Measurements from ENCODE around the gene SAE1. TPM values are rescaled to one million over a fixed set of nuclear protein-coding genes. Genes with fewer than 3 reads are reported as not detected.
A peak's percentile ranks its signal among the peaks of the same experiment; 100 is the strongest.

SAE1 gene
- total RNA-seq, 1 experiment from 2014 or later = 234 TPM

DNA sequence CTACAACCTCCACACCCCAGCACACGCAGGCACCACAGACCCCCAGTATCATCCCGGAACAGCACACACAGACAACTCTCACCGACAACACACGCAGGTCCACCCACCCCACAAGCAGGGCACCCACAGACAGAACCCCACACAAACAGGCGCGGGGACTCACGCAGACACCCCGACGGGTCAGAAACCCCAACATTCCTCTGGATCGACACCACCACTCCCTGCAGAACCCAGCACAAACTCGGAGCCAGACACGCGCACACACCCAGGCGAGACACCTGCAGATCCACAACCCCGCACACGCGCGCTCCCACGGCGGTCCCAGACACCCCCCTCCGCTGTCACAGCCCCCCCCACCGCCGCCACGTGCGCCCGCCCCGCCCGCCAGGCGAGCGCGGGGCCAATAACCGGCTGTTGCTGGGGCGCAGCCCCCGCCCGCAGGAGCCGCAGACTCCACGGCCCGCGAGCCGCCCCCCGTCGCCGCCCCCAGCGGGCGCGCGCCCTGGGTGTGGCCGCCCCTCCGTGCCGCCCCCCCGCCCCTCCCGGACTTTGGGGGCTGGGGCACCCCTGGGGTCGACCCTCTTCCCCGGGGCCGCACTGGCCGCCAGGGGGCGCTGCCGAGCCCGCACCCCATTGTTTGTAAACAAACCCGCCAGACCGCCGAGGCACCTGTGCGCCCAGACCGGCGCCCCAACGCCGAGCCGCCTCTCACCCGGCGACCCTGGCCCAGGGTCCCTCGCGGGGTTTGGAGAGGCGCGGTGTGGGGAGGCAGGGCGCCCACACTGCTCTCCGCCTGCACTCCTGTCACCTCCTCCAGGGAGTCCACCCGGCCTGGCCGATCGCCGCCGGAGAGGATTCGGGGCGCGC, 99.7 kb downstream of the SAE1 start:
- peaks cover 23 to 25% of the 10 kb centered on the region in 2 experiments for H3K4me1 Mint-ChIP-seq
- no peak overlapping the region for H3K27ac Mint-ChIP-seq
- Histone ChIP-seq H3K9me3 (ENCODE audit: control insufficient read depth, low read depth, low read length) (no peaks in the 10 kb centered on the region), H3K18ac (ENCODE audit: insufficient read length, low read depth, low read length) (peak overlapping the region; percentile 25), H3K4ac (ENCODE audit: low read depth, low read length) (no peak overlapping the region), H3T11ph (ENCODE audit: low read length) (no peak overlapping the region), H4K91ac (ENCODE audit: insufficient read length, low read depth, low read length) (no peak overlapping the region), H4K5ac (ENCODE audit: insufficient read length, low read depth, low read length) (no peak overlapping the region), H3K27me3 (ENCODE audit: insufficient read depth, low read length) (no peaks in the 10 kb centered on the region), H2BK5ac (ENCODE audit: insufficient read length, low read length) (no peak overlapping the region), H2BK12ac (ENCODE audit: insufficient read length, low read depth, low read length) (no peak overlapping the region), H2BK15ac (ENCODE audit: low read depth, low read length) (no peak overlapping the region), H4K20me1 (ENCODE audit: control insufficient read depth, insufficient read depth, insufficient read length) (peaks cover 4% of the 10 kb centered on the region), H4K8ac (replicated peaks; ENCODE audit: insufficient read length, low read depth, low read length) (no peak overlapping the region), H3K14ac (ENCODE audit: insufficient read depth, low read length) (peak overlapping the region; percentile 33; the same call in 1 of the 2 replicates), H3K23ac (ENCODE audit: insufficient read length, low read depth, low read length) (no peak overlapping the region), H3K79me1 (ENCODE audit: insufficient read depth, low read depth, low read length, poor library complexity, severe bottlenecking) (no peaks in the 10 kb centered on the region), H3K4me2 (ENCODE audit: insufficient read depth, insufficient read length, low read length) (peak overlapping the region; percentile 88), H2AK5ac (ENCODE audit: insufficient read length, low read length) (no peak overlapping the region), H3K9ac (ENCODE audit: extremely low read depth, insufficient read length, low read length) (peak overlapping the region; percentile 52), H3K23me2 (ENCODE audit: insufficient read length, low read depth, low read length, poor library complexity, severe bottlenecking) (peaks cover 30% of the 10 kb centered on the region), H3K4me1 (ENCODE audit: insufficient read depth, low read length) (peaks cover 7% of the 10 kb centered on the region; the same call in 1 of the 2 replicates), H3K56ac (ENCODE audit: insufficient read length, low read depth, low read length) (no peak overlapping the region), H3K79me2 (ENCODE audit: insufficient read depth, low read length) (peaks cover 2% of the 10 kb centered on the region; the same call in 1 of the 2 replicates), H3K27ac (ENCODE audit: insufficient read length, low read depth, low read length) (no peak overlapping the region), H2BK120ac (ENCODE audit: low read depth, low read length, poor library complexity, severe bottlenecking) (no peak overlapping the region), H2BK20ac (ENCODE audit: low read depth, low read length, poor library complexity, severe bottlenecking) (no peak overlapping the region), H2AFZ (ENCODE audit: low read length) (no peak overlapping the region)
- DNase-seq = peak; percentile 73
- peak; percentile 89 for TF ChIP-seq CTCF (conservative IDR thresholded peaks at IDR 0.05)
- WGBS (ENCODE audit: extremely low coverage, insufficient read length, low lambda C conversion rate) = no CpG with 5 or more reads among the region's 84 CpGs
- no peaks in the 10 kb centered on the region; a peak in 2 of 5 replicates for H3K9me3 Mint-ChIP-seq
- H3K4me3 Mint-ChIP-seq = peak overlapping the region; percentile 61 to 63; a peak in 4 of 5 replicates
- peaks cover 0 to 5% (median 4%) of the 10 kb centered on the region in 3 experiments; a peak in 5 of 7 replicates for H3K36me3 Mint-ChIP-seq (ENCODE audit: insufficient read depth in 1 of 3, low read depth in 3 of 3)
- H3K27me3 Mint-ChIP-seq (ENCODE audit: low read depth) = no peaks in the 10 kb centered on the region

Data from H9 (cell line).